Heart right ventricle (tissue), 16 donors: ENCODE results near the gene WDSUB1. TPM values are rescaled to one million over a fixed set of nuclear protein-coding genes. Genes with fewer than 3 reads are reported as not detected.

Experiments
- ATAC-seq, 8 donors: fragments of 200-7000 bp; cut with Tn5 transposase; one replicate each; pipeline ENCODE4 v1.9.1; 2020; ENCODE audit warnings: mild to moderate bottlenecking in 8 of 8, moderate library complexity in 8 of 8, moderate number of reproducible peaks in 1 of 8
- DNase-seq, 2 donors: peaks; one replicate each; pipeline ENCODE4 v3.0.0-alpha.2; 2020
- H3K27ac ChIP-seq, 10 donors: fragments of 200-600 bp; sonication (generic) in 2 of 10; one replicate each; pipeline versions ENCODE4 v1.5.0 to v1.8.0; 2020 to 2022; ENCODE audit warnings: mild to moderate bottlenecking in 3 of 10
- H3K27me3 ChIP-seq, 7 donors: fragments of 200-600 bp; one replicate each; pipeline ENCODE4 v1.8.0; 2021 to 2022; ENCODE audit warnings: mild to moderate bottlenecking in 2 of 7
- H3K36me3 ChIP-seq, 9 donors: fragments of 200-600 bp; sonication (generic) in 1 of 9; one replicate each; pipeline versions ENCODE4 v1.5.0 to v1.8.0; 2020 to 2022; ENCODE audit warnings: mild to moderate bottlenecking in 2 of 9
- H3K4me1 ChIP-seq, 9 donors: fragments of 200-600 bp; sonication (generic) in 1 of 9; one replicate each; pipeline versions ENCODE4 v1.5.0 to v1.8.0; 2020 to 2022; ENCODE audit warnings: mild to moderate bottlenecking in 4 of 9
- H3K4me3 ChIP-seq, 10 donors: fragments of 200-600 bp; sonication (generic) in 2 of 10; one replicate each; pipeline versions ENCODE4 v1.5.0 to v1.8.0; 2020 to 2022; ENCODE audit warnings: mild to moderate bottlenecking in 7 of 10, moderate library complexity in 2 of 10
- H3K9me3 ChIP-seq, 11 donors: fragments of 200-600 bp in 10 of 11; sonication (generic) in 2 of 11; one replicate each; pipeline versions ENCODE4 v1.5.0 to v1.8.0; 2013 to 2022; ENCODE audit warnings: mild to moderate bottlenecking in 2 of 11, control low read depth in 1 of 11, moderate library complexity in 1 of 11
- WGBS, 2 donors: extraction: QIAGEN DNeasy Blood & Tissue Kit; methylation state at CpG; one replicate each; pipeline ENCODE4 v1.1.7; 2013; ENCODE audit warnings: inconsistent platforms in 1 of 2; 5-methylcytosine and 5-hydroxymethylcytosine counted together
- intact Hi-C, 10 donors: fragments of 100-400 bp; cut with DNase I; formaldehyde crosslinking; loops; one replicate each; pipeline versions ENCODE4 v1.11.1 to v1.14.2; 2022
- polyA plus RNA-seq, 2 donors: library from polyadenylated mRNA; stranded (reverse); fragments of 200-250 nt; gene quantifications; one replicate each; pipeline ENCODE4 v1.2.3, GENCODE V29; 2013
- total RNA-seq, 10 donors: library from RNA; stranded (reverse); fragmentation: NEBNext Ultra II Directional in 3 of 10; extraction: Animal tissue kit (Norgen Biotek cat#: 25700) in 3 of 10; gene quantifications; one replicate each; pipeline versions ENCODE4 v1.2.1 to v1.2.4, GENCODE V29; 2021 to 2023
- TF ChIP-seq, protein P1 (sequence below), 9 donors: fragments of 200-600 bp; sonication (generic) in 2 of 9; IDR thresholded peaks; one replicate each; pipeline versions ENCODE4 v1.5.0 to v1.8.0; 2021 to 2022; ENCODE audit warnings: antibody characterized with exemption in 9 of 9, mild to moderate bottlenecking in 5 of 9, moderate library complexity in 1 of 9
- donor health status: Arrhythmogenic right ventricular cardiomyopathy.
- donor health status: ischemic (EF 13 %, LVEDD 7.1; RV severe dilation, severe dysfunction).
- donor health status: healthy with polysubstance abuse.
- donor health status: DM: no; HTN: yes; CAD: no.
- donor health status: DM: no; HTN: no; CAD: no.
- donor health status: ischemic (EF 25% LVEDD 6.9; RV normal size, moderate dysfunction).
- donor health status: ischemic (EF 25% LVEDD 5.7; RV mildly dilated, moderate dysfunction).
- donor health status: healthy.
- donor health status: DM: yes; HTN: yes; CAD: no.
- donor health status: Ischemic cardiomyopathy.
- donor health status: ischemic (EF 35%, LVEDD 5.7; RV mildly dilated, moderate dysfunction).
- donor health status: nonischemic (EF 11% LVEDD 7.7; RV severe dilation, severe dysfunction).
- donor health status: DM: yes; HTN: yes; CAD: no.
- donor health status: PGD.
- donor health status: ischemic (EF 29% LVEDD 5.4; RV normal size, mild dysfunction).
- donor health status: nonischemic (EF 23%, LVEDD 6.1; RV moderate dilation, normal function).

WDSUB1 gene
- total and polyA plus RNA-seq, 12 donors: 4.3 to 13.8 (median 9.3) TPM

DNA sequence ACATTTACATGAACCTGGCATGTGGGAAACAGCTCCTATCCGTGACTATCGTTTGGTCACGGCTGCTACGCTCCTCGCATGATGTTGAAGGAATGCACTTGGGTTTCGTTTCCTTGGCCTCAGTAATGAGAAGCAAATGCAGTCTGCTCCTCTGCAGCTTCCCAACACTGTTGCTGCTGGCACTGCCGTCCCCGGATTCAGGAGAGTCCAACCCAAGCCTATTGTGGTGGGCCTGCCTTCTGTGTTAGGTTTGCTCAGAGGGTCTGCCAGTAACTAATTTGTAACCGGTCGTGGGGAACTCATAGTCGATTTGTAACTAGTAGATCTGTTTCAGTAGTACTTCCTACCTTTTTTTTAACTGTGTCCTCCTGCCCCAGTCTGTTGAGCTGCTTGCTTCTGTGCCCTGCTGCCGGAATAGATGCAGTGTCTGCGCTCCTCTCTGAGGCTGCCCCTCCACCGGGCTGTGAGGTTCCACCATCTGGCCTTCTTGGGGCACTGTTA lies 58.4 kb downstream of the WDSUB1 start:
- 83 to 87% methylated on average over 14 of the region's 14 CpGs for WGBS, 2 donors
- TF ChIP-seq, protein P1, sequence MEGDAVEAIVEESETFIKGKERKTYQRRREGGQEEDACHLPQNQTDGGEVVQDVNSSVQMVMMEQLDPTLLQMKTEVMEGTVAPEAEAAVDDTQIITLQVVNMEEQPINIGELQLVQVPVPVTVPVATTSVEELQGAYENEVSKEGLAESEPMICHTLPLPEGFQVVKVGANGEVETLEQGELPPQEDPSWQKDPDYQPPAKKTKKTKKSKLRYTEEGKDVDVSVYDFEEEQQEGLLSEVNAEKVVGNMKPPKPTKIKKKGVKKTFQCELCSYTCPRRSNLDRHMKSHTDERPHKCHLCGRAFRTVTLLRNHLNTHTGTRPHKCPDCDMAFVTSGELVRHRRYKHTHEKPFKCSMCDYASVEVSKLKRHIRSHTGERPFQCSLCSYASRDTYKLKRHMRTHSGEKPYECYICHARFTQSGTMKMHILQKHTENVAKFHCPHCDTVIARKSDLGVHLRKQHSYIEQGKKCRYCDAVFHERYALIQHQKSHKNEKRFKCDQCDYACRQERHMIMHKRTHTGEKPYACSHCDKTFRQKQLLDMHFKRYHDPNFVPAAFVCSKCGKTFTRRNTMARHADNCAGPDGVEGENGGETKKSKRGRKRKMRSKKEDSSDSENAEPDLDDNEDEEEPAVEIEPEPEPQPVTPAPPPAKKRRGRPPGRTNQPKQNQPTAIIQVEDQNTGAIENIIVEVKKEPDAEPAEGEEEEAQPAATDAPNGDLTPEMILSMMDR (IDR thresholded peaks at IDR 0.05): no peak
- ATAC-seq (no peak), DNase-seq (no peak)
- no peaks in the 10 kb centered on the region for H3K27me3 ChIP-seq
- intact Hi-C loops: loop anchor here in 1 of 10 donors (10.0 kb wide), 1 partner anchor 57 kb away; the partner anchor contains the start of gene WDSUB1
- peaks cover 0 to 96% (median 47%) of the 10 kb centered on the region in 9 donors for H3K36me3 ChIP-seq
- H3K4me3 ChIP-seq: no peak overlapping the region
- peak overlapping the region in 6 of 10 donors; percentile 22 to 84 (median 30) for H3K27ac ChIP-seq
- H3K4me1 ChIP-seq: peaks cover 7 to 71% (median 50%) of the 10 kb centered on the region in 9 donors
- H3K9me3 ChIP-seq: no peaks in the 10 kb centered on the region

DNA sequence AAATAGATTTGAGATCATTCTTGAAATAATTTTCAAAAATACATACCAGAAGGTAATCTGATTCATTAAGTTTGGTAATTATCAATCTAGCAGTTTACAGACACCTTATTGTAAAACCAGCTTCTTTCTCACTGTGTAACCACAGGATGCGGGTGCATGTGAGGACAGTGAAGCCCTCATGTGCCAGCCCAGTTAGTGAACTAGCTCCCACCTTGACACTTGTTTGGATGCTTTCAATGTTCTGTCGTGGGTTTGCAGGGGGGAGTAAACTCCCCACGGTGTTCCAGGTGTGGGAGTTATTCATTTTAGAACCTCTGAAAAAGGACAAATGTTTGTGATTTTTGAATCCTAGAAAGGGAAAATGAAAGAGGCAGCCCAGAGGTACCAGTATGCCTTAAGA lies 59.0 kb downstream of the WDSUB1 start:
- intact Hi-C loops: loop anchor here in 1 of 10 donors (10.0 kb wide), 1 partner anchor 57 kb away; the partner anchor contains the start of gene WDSUB1
- ATAC-seq: no peak
- TF ChIP-seq, protein P1 (IDR thresholded peaks at IDR 0.05): no peak
- Histone ChIP-seq H3K4me1 (peaks cover 7 to 65% (median 45%) of the 10 kb centered on the region in 9 donors), H3K27me3 (no peaks in the 10 kb centered on the region), H3K4me3 (no peak overlapping the region), H3K9me3 (no peaks in the 10 kb centered on the region), H3K27ac (peak overlapping the region in 4 of 10 donors; percentile 22 to 84 (median 38)), H3K36me3 (peaks cover 0 to 96% (median 47%) of the 10 kb centered on the region in 9 donors)
- WGBS, 2 donors: 43% methylated on average over 3 of the region's 3 CpGs
- DNase-seq: no peak

DNA sequence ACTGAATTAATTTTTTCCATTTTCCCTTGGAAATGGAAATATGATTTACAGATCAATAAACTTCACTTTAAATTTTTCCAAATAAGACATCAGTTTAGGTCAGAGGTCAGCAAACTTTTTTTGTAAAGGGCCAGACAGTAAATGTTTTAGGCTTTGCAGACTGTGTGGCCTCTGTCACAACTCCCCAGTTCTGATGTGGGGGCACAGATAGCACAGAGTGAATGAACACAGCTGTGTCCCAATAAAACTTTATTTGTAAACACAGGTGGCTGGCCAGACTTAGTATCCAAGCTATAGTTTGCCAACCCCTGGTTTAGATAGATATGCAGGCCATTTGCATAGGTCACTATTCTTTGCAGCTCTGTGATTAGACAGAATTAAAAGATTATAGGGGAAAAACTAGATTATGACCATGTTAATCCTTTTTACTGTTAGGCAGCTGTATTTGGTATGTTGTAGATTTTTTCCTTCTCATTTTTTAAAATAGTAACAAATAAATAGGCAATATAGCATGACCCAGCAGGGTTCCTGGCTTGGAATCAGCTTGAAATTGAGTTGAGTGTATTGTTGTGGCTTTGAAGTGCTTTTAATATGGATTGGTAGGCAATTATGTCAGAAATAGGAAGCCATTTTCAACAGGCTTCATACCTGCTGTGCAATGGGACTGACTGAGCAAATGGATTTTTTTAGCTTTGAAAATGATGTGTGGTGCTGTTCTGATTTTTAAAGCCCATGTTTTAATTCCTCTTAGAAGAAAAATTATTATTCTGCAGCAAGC lies 59.7 kb downstream of the WDSUB1 start:
- ATAC-seq (no peak), DNase-seq (no peak)
- intact Hi-C loops: loop anchor here in 1 of 10 donors (10.0 kb wide), 1 partner anchor 58 kb away; the partner anchor contains the start of gene WDSUB1
- no peaks in the 10 kb centered on the region for H3K9me3 ChIP-seq
- H3K4me3 ChIP-seq: no peak overlapping the region
- no peaks in the 10 kb centered on the region for H3K27me3 ChIP-seq
- TF ChIP-seq, protein P1 (IDR thresholded peaks at IDR 0.05): no peak
- H3K4me1 ChIP-seq: peaks cover 7 to 60% (median 38%) of the 10 kb centered on the region in 9 donors
- H3K27ac ChIP-seq: peak overlapping the region; percentile 58 to 84 (median 77)
- peaks cover 0 to 98% (median 49%) of the 10 kb centered on the region in 9 donors for H3K36me3 ChIP-seq

DNA sequence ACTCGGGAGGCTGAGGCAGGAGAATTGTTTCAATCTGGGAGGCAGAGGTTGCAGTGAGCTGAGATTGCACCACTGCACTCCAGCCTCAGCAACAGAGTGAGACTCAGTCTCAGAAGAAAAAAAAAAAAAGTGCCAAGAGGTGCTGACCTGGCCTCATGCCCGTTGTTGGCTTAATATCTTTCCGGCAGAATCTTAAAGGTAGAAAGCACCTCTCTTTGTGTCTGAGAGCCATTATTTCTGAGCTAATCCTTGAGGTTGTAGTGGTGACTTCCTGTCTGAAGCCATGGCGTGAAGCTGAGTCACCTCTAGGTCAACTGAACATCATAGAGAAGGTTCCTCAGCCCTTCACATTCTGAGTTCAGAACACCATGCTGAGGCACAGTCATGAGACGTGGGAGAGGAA lies 60.4 kb downstream of the WDSUB1 start:
- TF ChIP-seq, protein P1 (IDR thresholded peaks at IDR 0.05): no peak
- ATAC-seq: peak in 6 of 8 donors; percentile 17 to 60 (median 51)
- peaks cover 0 to 98% (median 49%) of the 10 kb centered on the region in 9 donors for H3K36me3 ChIP-seq

More for the DNA sequence above, 60.4 kb downstream of the WDSUB1 start:
- peaks cover 7 to 62% (median 36%) of the 10 kb centered on the region in 9 donors for H3K4me1 ChIP-seq
- DNase-seq: no peak
- H3K27ac ChIP-seq: peak overlapping the region; percentile 58 to 84 (median 77)
- intact Hi-C loops: loop anchor here in 1 of 10 donors (10.0 kb wide), 1 partner anchor 59 kb away; the partner anchor contains the start of gene WDSUB1
- no peaks in the 10 kb centered on the region for H3K27me3 ChIP-seq
- no peak overlapping the region for H3K4me3 ChIP-seq
- H3K9me3 ChIP-seq: no peaks in the 10 kb centered on the region
- 59 to 73% methylated on average over 5 of the region's 5 CpGs for WGBS, 2 donors
